Ovary (tissue), 3 donors: ENCODE data around the gene GAPDHS.

Experiments
- CTCF ChIP-seq, 3 donors: fragments of 450-650 bp in 2 of 3; fragments of 200-600 bp in 1 of 3; IDR thresholded peaks; one replicate each; pipeline versions ENCODE4 v1.5.1 to v1.8.0; 2016 to 2022; ENCODE audit warnings: antibody characterized with exemption in 3 of 3, mild to moderate bottlenecking in 1 of 3
- POLR2A ChIP-seq: fragments of 450-650 bp; IDR thresholded peaks from one replicate; pipeline ENCODE4 v1.6.1; 2017; ENCODE audit warnings: antibody characterized with exemption, mild to moderate bottlenecking, moderate library complexity
- donor health status: DM: no; HTN: no; CAD: no.

- no peak for TF ChIP-seq CTCF (IDR thresholded peaks at IDR 0.05)
- no peak for TF ChIP-seq POLR2A
Observed at GRCh38 chr19:35493971-35494370, 39.3 kb upstream of the GAPDHS start.
